Activated naive CD4-positive, alpha-beta T cell treated with anti-CD3 and anti-CD28 coated beads, Interleukin-2, amount 50 U/mL, for 24 hours (primary cell): Measurements from ENCODE around the gene CDH22.

Source experiments
- H3K27ac Mint-ChIP-seq: one replicate; pipeline ENCODE4 v1.8.0; 2021; ENCODE audit warnings: mild to moderate bottlenecking, mixed read lengths
- H3K27me3 Mint-ChIP-seq: one replicate; pipeline ENCODE4 v1.8.0; 2021; ENCODE audit warnings: mixed read lengths
- H3K36me3 Mint-ChIP-seq: one replicate; pipeline ENCODE4 v1.8.0; 2021; ENCODE audit warnings: mixed read lengths
- H3K4me1 Mint-ChIP-seq: one replicate; pipeline ENCODE4 v1.8.0; 2021; ENCODE audit warnings: mixed read lengths
- H3K4me3 Mint-ChIP-seq: one replicate; pipeline ENCODE4 v1.8.0; 2021; ENCODE audit warnings: mild to moderate bottlenecking, mixed read lengths
- H3K9me3 Mint-ChIP-seq: one replicate; pipeline ENCODE4 v1.8.0; 2021; ENCODE audit warnings: mixed read lengths

Gene CDH22

DNA sequence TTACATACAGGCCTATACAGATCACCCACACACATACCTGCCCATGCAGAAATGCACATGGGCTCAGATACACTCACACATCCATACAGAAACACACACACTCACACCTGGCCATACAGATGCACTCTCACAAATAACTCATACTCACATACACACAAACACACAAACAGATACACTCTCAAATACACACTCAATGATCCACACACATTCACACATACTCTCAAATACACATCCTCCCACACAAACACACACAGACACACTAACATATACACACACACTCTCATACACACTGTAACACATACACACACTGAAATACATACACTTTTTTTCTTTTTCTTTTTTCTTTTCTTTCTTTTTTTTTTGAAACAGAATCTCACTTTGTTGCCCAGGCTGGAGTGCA lies 90.7 kb downstream of the CDH22 start:
- Mint-ChIP-seq H3K27me3 (peaks cover 5% of the 10 kb centered on the region), H3K4me1 (no peaks in the 10 kb centered on the region), H3K9me3 (no peaks in the 10 kb centered on the region), H3K4me3 (no peak overlapping the region), H3K27ac (no peak overlapping the region), H3K36me3 (no peaks in the 10 kb centered on the region)

GRCh38 chr20:46216770-46217464 lies 91.4 kb downstream of the CDH22 start:
- no peaks in the 10 kb centered on the region for H3K9me3 Mint-ChIP-seq
- no peaks in the 10 kb centered on the region for H3K36me3 Mint-ChIP-seq
- H3K4me1 Mint-ChIP-seq, result no peaks in the 10 kb centered on the region
- no peak overlapping the region for H3K27ac Mint-ChIP-seq
- peaks cover 6% of the 10 kb centered on the region for H3K27me3 Mint-ChIP-seq
- no peak overlapping the region for H3K4me3 Mint-ChIP-seq

DNA sequence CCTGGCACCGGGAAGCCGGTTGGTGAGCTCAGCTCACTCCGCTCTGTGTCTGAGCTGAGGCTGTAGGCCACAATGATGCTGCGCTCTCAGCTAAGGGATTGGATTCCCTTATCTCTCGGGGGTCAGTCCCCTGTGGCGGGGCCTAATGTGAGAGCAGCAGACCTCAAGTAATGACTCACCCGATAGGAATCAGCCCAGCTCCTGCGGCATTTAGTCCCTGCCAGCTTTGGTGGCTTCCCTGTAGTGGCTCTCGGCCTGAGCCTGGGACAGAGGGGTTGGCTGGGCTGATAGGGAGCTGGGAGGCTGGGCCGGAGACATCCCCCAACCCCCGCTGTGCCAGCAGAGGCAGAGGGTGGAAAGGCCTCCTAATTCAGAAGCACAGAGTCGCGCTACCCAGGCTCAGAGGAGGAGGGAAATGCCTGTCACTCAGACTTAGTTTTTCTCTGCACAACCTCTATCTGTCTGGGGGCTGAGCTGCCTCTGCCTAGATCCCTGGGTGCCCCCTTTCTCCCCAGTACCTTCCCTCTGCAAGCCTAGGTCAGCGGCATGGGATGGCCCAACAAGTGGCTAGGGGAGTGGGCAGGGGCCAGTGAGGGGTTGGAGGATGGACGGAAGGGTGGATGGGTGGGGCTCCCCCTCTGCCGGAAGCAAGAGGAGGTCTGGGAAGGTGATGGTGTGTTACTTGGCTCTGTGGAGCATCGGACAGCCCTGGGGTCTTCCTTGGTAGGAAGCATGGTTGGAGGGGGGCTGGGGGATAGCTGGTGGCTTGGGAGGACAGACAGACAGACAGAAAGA lies 92.2 kb downstream of the CDH22 start:
- Mint-ChIP-seq H3K9me3 (no peaks in the 10 kb centered on the region), H3K27me3 (peaks cover 7% of the 10 kb centered on the region), H3K4me3 (no peak overlapping the region), H3K36me3 (no peaks in the 10 kb centered on the region), H3K4me1 (no peaks in the 10 kb centered on the region), H3K27ac (no peak overlapping the region)

DNA sequence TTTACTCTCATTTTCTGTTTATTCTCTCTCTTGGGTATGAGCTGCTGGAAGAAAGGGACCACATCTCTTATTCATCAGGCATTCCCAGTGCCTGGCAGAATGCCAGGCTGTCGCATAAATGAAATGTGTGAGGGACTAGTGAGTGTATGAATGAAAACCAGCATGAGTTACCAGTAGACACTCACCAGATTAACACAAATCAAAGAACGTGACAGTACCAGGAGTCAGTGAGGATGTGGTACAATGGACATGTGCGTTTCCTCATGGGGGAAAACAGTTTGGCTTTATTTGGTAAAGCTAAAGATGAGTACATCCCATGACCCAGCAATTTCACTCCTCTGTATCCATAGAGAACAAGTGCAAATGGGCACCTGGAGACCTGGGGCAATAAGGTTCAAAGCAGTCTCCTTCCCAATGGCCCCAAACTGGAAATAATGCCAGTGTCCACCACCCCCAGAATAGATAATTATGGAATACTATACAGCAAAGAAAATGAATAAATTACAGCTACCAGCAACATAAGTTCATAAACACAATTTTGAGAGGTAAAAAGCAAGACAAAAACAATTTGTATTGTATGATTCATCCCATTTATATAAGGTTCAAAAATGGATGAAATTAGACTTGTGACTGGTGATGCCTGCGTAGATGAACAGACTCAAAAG lies 93.3 kb downstream of the CDH22 start:
- Mint-ChIP-seq H3K4me1 (no peaks in the 10 kb centered on the region), H3K27me3 (peaks cover 10% of the 10 kb centered on the region), H3K27ac (no peak overlapping the region)

GRCh38 chr20:46213946-46214823 lies 94.1 kb downstream of the CDH22 start:
- Mint-ChIP-seq H3K27ac (no peak overlapping the region), H3K4me1 (no peaks in the 10 kb centered on the region), H3K9me3 (no peaks in the 10 kb centered on the region)

More for the DNA sequence above, 93.3 kb downstream of the CDH22 start:
- H3K36me3 Mint-ChIP-seq, result no peaks in the 10 kb centered on the region
- H3K4me3 Mint-ChIP-seq, result no peak overlapping the region
- no peaks in the 10 kb centered on the region for H3K9me3 Mint-ChIP-seq

DNA sequence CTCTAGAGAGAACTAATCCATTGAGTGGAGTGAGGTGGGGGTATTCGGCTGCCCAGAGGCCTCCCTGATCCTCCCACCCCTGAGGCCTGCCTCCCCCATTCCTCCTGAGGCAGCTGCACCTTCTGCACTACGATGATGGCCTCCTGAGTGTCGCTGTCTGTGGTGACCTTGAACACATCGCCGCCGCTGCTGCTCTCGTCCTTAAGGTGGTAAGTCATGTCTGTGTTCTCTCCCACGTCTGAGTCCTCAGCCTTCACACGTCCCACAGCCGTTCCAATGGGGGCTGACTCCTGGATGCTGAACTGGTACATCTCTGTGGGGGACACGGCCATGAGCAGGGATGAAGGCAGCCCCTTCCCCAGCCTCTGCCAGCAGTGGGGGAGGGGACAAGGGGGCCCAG lies 95.4 kb downstream of the CDH22 start:
- peaks cover 20% of the 10 kb centered on the region for H3K27me3 Mint-ChIP-seq
- H3K4me3 Mint-ChIP-seq, result no peak overlapping the region
- no peaks in the 10 kb centered on the region for H3K9me3 Mint-ChIP-seq
- H3K36me3 Mint-ChIP-seq, result no peaks in the 10 kb centered on the region
- H3K27ac Mint-ChIP-seq, result no peak overlapping the region
- no peaks in the 10 kb centered on the region for H3K4me1 Mint-ChIP-seq

More at GRCh38 chr20:46213946-46214823, 94.1 kb downstream of the CDH22 start:
- Mint-ChIP-seq H3K36me3 (no peaks in the 10 kb centered on the region), H3K27me3 (peaks cover 15% of the 10 kb centered on the region), H3K4me3 (no peak overlapping the region)

DNA sequence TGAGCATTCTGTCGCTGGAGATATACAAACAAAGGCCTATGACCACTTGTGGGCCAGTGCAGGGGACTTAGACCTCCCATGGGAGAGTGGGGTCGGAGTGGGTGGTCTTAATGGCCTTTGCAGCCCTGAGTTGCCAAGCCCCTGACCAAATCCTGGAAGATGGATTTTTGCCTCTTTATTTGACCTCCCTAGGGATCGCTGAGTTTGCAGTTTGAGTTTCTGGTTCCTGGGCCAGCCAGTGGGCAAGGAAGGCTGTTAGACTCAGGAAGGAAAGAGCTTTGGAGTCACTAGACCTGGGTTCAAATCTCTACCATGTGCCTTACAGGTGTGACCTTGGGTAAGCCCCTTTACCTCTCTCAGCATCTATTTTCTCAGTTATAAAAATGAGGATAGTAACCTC lies 96.0 kb downstream of the CDH22 start:
- Mint-ChIP-seq H3K4me3 (no peak overlapping the region), H3K27ac (no peak overlapping the region), H3K36me3 (no peaks in the 10 kb centered on the region), H3K27me3 (peaks cover 20% of the 10 kb centered on the region), H3K9me3 (no peaks in the 10 kb centered on the region), H3K4me1 (no peaks in the 10 kb centered on the region)

GRCh38 chr20:46211331-46211722 lies 97.0 kb downstream of the CDH22 start:
- no peak overlapping the region for H3K4me3 Mint-ChIP-seq
- no peak overlapping the region for H3K27ac Mint-ChIP-seq
- peaks cover 23% of the 10 kb centered on the region for H3K27me3 Mint-ChIP-seq
- H3K4me1 Mint-ChIP-seq, result peaks cover 4% of the 10 kb centered on the region
- no peaks in the 10 kb centered on the region for H3K9me3 Mint-ChIP-seq
- H3K36me3 Mint-ChIP-seq, result no peaks in the 10 kb centered on the region

DNA sequence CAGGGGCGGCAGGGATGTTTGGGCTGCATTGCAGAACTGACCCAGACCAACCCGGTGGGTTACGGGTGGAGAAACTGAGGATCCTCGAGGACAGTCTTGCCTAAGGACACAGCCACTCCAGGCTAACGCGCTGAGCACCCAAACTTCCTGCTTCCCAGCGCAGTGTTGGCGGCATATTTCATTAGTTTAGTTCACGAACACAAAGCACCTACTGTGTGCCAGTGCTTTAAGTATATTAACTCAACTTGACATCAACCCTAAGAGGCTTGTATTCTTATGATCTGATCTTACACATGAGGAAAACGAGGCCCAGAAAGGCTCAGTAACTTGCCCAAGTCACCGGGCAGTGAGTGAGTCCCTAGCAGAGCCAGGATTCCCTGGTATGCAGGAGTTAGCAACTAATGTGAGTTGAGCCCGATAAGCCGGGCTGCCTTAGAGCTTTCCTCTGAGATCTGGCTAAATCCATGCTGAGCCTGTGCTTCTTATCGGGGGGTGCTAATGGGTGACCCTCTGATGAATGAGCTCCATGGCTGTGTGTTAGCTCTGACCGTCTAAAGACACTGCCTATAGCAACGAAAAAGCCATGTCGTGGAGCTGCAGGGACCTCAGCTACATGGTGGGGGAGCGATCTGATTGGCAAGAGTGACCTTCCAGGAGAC lies 97.5 kb downstream of the CDH22 start:
- no peak overlapping the region for H3K27ac Mint-ChIP-seq
- no peaks in the 10 kb centered on the region for H3K9me3 Mint-ChIP-seq
- H3K4me3 Mint-ChIP-seq, result no peak overlapping the region
- H3K36me3 Mint-ChIP-seq, result no peaks in the 10 kb centered on the region
- peaks cover 9% of the 10 kb centered on the region for H3K4me1 Mint-ChIP-seq
- peaks cover 23% of the 10 kb centered on the region for H3K27me3 Mint-ChIP-seq

- Mint-ChIP-seq H3K9me3 (no peaks in the 10 kb centered on the region), H3K27me3 (peaks cover 23% of the 10 kb centered on the region), H3K4me3 (no peak overlapping the region), H3K4me1 (peaks cover 15% of the 10 kb centered on the region), H3K27ac (no peak overlapping the region), H3K36me3 (no peaks in the 10 kb centered on the region)
These were observed 98.2 kb downstream of the CDH22 start for GRCh38 chr20:46209930-46210671.

DNA sequence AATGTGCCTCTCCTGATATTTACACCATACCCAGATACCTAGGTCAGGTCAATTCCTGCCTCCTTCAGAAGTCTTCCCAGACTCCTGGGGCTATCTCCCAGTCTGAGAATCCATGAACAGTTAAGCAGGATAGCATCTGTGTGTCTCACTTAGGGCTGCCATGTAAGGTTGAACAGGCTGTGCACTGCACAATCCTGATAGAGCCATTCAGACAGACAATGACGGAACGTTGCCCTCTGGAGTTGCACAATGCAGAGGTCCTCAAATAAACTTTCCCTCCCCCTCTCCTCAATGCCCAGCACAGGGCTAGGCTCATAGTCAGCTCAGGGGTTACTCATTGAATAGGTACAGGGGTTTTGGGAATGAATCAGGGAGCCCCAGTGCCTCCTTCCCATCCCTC lies 100.5 kb downstream of the CDH22 start:
- H3K36me3 Mint-ChIP-seq, result no peaks in the 10 kb centered on the region
- no peaks in the 10 kb centered on the region for H3K9me3 Mint-ChIP-seq
- H3K27me3 Mint-ChIP-seq, result peaks cover 23% of the 10 kb centered on the region
- H3K27ac Mint-ChIP-seq, result no peak overlapping the region
- H3K4me1 Mint-ChIP-seq, result peaks cover 17% of the 10 kb centered on the region
- no peak overlapping the region for H3K4me3 Mint-ChIP-seq

DNA sequence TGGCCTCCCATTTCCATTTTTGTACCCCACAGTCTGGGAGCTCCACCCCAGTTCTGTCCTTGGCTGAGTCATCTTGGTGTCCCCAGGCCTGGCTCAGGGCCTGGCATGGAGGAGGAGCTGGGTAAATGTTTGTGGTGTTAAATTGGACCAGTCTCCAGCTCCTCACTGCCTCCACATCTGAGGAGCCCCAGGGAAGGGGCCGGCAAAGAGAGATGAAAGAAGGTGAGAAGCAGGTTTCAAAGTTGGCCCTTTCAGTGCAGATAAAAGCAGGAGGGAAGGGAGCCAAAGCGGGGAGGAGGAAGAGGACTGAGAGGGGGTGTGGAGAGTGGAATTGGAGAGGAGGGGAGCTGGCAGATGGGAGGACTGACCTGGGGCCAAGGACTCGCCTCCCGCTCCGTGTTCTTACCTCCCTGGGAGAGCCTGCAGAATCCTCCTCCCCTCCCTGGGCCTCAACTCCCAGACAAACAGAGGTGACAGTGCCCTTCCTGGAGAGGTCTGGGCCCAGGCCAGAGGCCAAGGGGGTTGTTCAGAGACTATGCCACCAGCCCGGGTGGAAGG lies 101.2 kb downstream of the CDH22 start:
- Mint-ChIP-seq H3K4me1 (peaks cover 17% of the 10 kb centered on the region), H3K9me3 (no peaks in the 10 kb centered on the region), H3K36me3 (no peaks in the 10 kb centered on the region), H3K27me3 (peaks cover 23% of the 10 kb centered on the region), H3K27ac (no peak overlapping the region), H3K4me3 (no peak overlapping the region)

DNA sequence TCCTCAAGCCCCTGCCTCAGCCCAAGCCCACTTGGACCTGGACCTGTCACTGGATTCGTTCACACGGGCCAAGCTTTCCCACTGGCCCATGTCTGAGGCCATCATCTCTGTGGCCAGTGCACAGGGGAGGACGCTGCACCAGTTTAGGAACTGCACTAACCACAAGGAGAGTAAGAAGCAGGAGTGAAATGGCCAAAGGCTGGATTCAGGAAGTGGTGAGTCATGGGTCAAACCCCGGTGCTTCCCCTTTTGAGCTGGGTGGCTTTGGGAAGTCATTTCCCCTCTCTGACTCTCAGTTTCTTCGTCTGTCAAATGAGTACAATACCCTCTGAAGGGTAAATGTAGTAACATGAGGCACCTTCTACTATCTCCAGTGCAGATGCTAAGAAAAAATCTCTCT lies 102.3 kb downstream of the CDH22 start:
- no peak overlapping the region for H3K27ac Mint-ChIP-seq
- no peaks in the 10 kb centered on the region for H3K9me3 Mint-ChIP-seq
- no peak overlapping the region for H3K4me3 Mint-ChIP-seq
- H3K36me3 Mint-ChIP-seq, result no peaks in the 10 kb centered on the region
- H3K4me1 Mint-ChIP-seq, result peaks cover 17% of the 10 kb centered on the region
- H3K27me3 Mint-ChIP-seq, result peaks cover 25% of the 10 kb centered on the region

DNA sequence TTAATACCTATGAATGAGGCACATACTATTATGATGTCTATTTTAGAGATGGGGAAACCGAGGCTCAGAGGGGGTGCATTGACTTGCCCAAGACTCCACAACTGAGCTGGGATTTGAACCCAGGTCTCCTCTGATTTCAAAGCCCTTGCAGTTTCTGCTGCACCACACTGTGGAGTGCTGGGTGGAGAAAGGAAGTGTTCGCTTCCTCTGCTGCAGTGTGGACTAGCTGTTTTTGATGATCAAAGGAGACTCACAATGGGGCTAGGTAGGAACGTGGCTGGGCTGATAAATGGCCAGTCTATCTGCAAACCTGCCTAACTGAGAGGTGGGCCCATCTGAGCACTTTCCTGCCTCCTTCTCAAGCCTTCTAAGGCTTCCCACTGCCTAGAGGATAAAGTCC lies 102.9 kb downstream of the CDH22 start:
- Mint-ChIP-seq H3K27ac (no peak overlapping the region), H3K9me3 (no peaks in the 10 kb centered on the region)

More for the DNA sequence above, 102.9 kb downstream of the CDH22 start:
- Mint-ChIP-seq H3K36me3 (no peaks in the 10 kb centered on the region), H3K4me1 (peaks cover 17% of the 10 kb centered on the region), H3K4me3 (no peak overlapping the region), H3K27me3 (peaks cover 25% of the 10 kb centered on the region)
